Liver (tissue), 9 donors: ENCODE data around the gene RBM22. TPM values are rescaled to one million over a fixed set of nuclear protein-coding genes. Genes with fewer than 3 reads are reported as not detected.

Source experiments
- DNase-seq: peaks from one replicate; pipeline ENCODE4 v3.0.0-alpha.2; 2017; ENCODE audit warnings: low spot score
- H3K27ac ChIP-seq, 2 donors: one replicate each; pipeline ENCODE4 v1.7.0; 2013; ENCODE audit warnings: inconsistent platforms in 2 of 2, low read length in 2 of 2, control low read depth in 1 of 2, low read depth in 1 of 2, mild to moderate bottlenecking in 1 of 2
- H3K27me3 ChIP-seq, 4 donors: one replicate each; pipeline versions ENCODE4 v1.6.1 to v1.7.0; 2013; ENCODE audit warnings: low read length in 3 of 4, inconsistent platforms in 1 of 4, mild to moderate bottlenecking in 1 of 4, moderate library complexity in 1 of 4; ENCODE audit not compliant: control insufficient read depth in 4 of 4, insufficient read depth in 4 of 4
- H3K36me3 ChIP-seq, 4 donors: one replicate each; pipeline versions ENCODE4 v1.6.1 to v1.7.0; 2013; ENCODE audit warnings: low read length in 3 of 4, mild to moderate bottlenecking in 3 of 4, low read depth in 1 of 4, moderate library complexity in 1 of 4; ENCODE audit not compliant: control insufficient read depth in 4 of 4, insufficient read depth in 3 of 4
- H3K4me1 ChIP-seq, 4 donors: one replicate each; pipeline versions ENCODE4 v1.6.1 to v1.7.0; 2013; ENCODE audit warnings: low read length in 3 of 4, mild to moderate bottlenecking in 3 of 4, moderate library complexity in 1 of 4; ENCODE audit not compliant: control insufficient read depth in 4 of 4, insufficient read depth in 4 of 4
- H3K4me3 ChIP-seq, 3 donors: one replicate each; pipeline versions ENCODE4 v1.6.1 to v1.7.0; 2013; ENCODE audit warnings: low read length in 3 of 3, control low read depth in 1 of 3, low read depth in 1 of 3, mild to moderate bottlenecking in 1 of 3
- H3K9ac ChIP-seq, 2 donors: one replicate each; pipeline ENCODE4 v1.7.0; 2013; ENCODE audit warnings: low read length in 2 of 2, mild to moderate bottlenecking in 2 of 2, moderate library complexity in 2 of 2, control low read depth in 1 of 2, low read depth in 1 of 2
- H3K9me3 ChIP-seq, 4 donors: one replicate each; pipeline versions ENCODE4 v1.6.1 to v1.7.0; 2013; ENCODE audit warnings: low read length in 3 of 4; ENCODE audit not compliant: control insufficient read depth in 4 of 4
- ATF3 ChIP-seq: IDR thresholded peaks from 2 replicates; pipeline ENCODE4 v1.6.1; 2016; ENCODE audit warnings: antibody characterized with exemption
- EGR1 ChIP-seq, 2 donors: IDR thresholded peaks; 2 replicates each; pipeline ENCODE4 v1.6.1; 2016 to 2018; ENCODE audit warnings: antibody characterized with exemption in 2 of 2, low read depth in 2 of 2
- FOXA1 ChIP-seq: IDR thresholded peaks from 2 replicates; pipeline ENCODE4 v1.6.1; 2016; ENCODE audit warnings: antibody characterized with exemption
- FOXA2 ChIP-seq: IDR thresholded peaks from 2 replicates; pipeline ENCODE4 v1.6.1; 2016; ENCODE audit warnings: antibody characterized with exemption
- GABPA ChIP-seq, 2 donors: IDR thresholded peaks in 1 of 2; conservative IDR thresholded peaks in 1 of 2; 2 replicates each; pipeline ENCODE4 v1.6.1; 2016; ENCODE audit warnings: antibody characterized with exemption in 2 of 2, mild to moderate bottlenecking in 1 of 2, moderate library complexity in 1 of 2
- HNF4A ChIP-seq, 2 donors: conservative IDR thresholded peaks; 2 replicates each; pipeline ENCODE4 v1.6.1; 2016; ENCODE audit warnings: antibody characterized with exemption in 2 of 2, mild to moderate bottlenecking in 2 of 2
- HNF4G ChIP-seq: IDR thresholded peaks from 2 replicates; pipeline ENCODE4 v1.6.1; 2016; ENCODE audit warnings: antibody characterized with exemption
- JUND ChIP-seq, 2 donors: IDR thresholded peaks; 2 replicates each; pipeline ENCODE4 v1.6.1; 2016; ENCODE audit warnings: antibody characterized with exemption in 2 of 2
- RAD21 ChIP-seq, 2 donors: IDR thresholded peaks; 2 replicates each; pipeline ENCODE4 v1.6.1; 2016; ENCODE audit warnings: antibody characterized with exemption in 2 of 2, mild to moderate bottlenecking in 2 of 2
- RXRA ChIP-seq, 2 donors: IDR thresholded peaks; 2 replicates each; pipeline ENCODE4 v1.6.1; 2017 to 2018; ENCODE audit warnings: antibody characterized with exemption in 2 of 2, mild to moderate bottlenecking in 1 of 2
- SP1 ChIP-seq: IDR thresholded peaks from 2 replicates; pipeline ENCODE4 v1.6.1; 2018; ENCODE audit warnings: antibody characterized with exemption, mild to moderate bottlenecking
- TAF1 ChIP-seq: conservative IDR thresholded peaks from 2 replicates; pipeline ENCODE4 v1.6.1; 2016; ENCODE audit warnings: antibody characterized with exemption, mild to moderate bottlenecking
- YY1 ChIP-seq: IDR thresholded peaks from 2 replicates; pipeline ENCODE4 v1.6.1; 2016; ENCODE audit warnings: antibody characterized with exemption, mild to moderate bottlenecking
- WGBS: extraction: QIAGEN DNeasy Blood & Tissue Kit; methylation state at CpG from one replicate; pipeline ENCODE4 v1.1.7; 2013; 5-methylcytosine and 5-hydroxymethylcytosine counted together
- polyA plus RNA-seq, 2 donors: library from polyadenylated mRNA; stranded (reverse) in 1 of 2; unstranded in 1 of 2; fragments of 200-250 nt in 1 of 2; fragments of >200 nt in 1 of 2; fragmentation: Nextera tagmentation in 1 of 2; extraction: Ambion mirVana in 1 of 2; gene quantifications; one replicate each; pipeline versions ENCODE4 v1.2.1 to v1.2.3, GENCODE V29; 2013 to 2015
- total RNA-seq, 2 donors: library from RNA; depleted of rRNA; stranded (reverse); fragments of >200 nt; gene quantifications; one replicate each; pipeline ENCODE4 v1.2.3, GENCODE V29; 2014
- TF ChIP-seq, protein P1 (sequence below): IDR thresholded peaks from 2 replicates; pipeline ENCODE4 v1.6.1; 2016; ENCODE audit warnings: antibody characterized with exemption
- TF ChIP-seq, protein P2 (sequence below): IDR thresholded peaks from 2 replicates; pipeline ENCODE4 v1.6.1; 2016; ENCODE audit warnings: antibody characterized with exemption, mild to moderate bottlenecking
- donor health status: healthy.
- donor health status: healthy.
- donor health status: healthy.
- donor health status: healthy.
- donor health status: healthy.

RBM22 gene
- total and polyA plus RNA-seq, 4 donors, result 10.7 to 19.7 (median 12.3) TPM

GRCh38 chr5:150648294-150649107, 52.4 kb downstream of the RBM22 start:
- H3K27ac ChIP-seq, result no peak overlapping the region
- H3K36me3 ChIP-seq, result peaks cover 12 to 34% (median 20%) of the 10 kb centered on the region in 4 donors
- no peak overlapping the region for H3K4me3 ChIP-seq
- no peak for DNase-seq
- H3K4me1 ChIP-seq, result peaks cover 11 to 30% (median 22%) of the 10 kb centered on the region in 4 donors
- no peaks in the 10 kb centered on the region for H3K9me3 ChIP-seq
- TF ChIP-seq ATF3 (no peak), FOXA2 (no peak), GABPA (IDR thresholded peaks at IDR 0.05 in 1 of 2, conservative IDR thresholded peaks at IDR 0.05 in 1 of 2) (no peak), RAD21 (IDR thresholded peaks at IDR 0.05) (no peak), EGR1 (IDR thresholded peaks at IDR 0.05; ENCODE audit: low read depth in 2 of 2) (no peak), JUND (IDR thresholded peaks at IDR 0.05) (no peak), HNF4A (conservative IDR thresholded peaks at IDR 0.05) (no peak), SP1 (no peak), TAF1 (no peak), RXRA (IDR thresholded peaks at IDR 0.05) (no peak), FOXA1 (no peak), HNF4G (no peak)
- TF ChIP-seq, protein P1, sequence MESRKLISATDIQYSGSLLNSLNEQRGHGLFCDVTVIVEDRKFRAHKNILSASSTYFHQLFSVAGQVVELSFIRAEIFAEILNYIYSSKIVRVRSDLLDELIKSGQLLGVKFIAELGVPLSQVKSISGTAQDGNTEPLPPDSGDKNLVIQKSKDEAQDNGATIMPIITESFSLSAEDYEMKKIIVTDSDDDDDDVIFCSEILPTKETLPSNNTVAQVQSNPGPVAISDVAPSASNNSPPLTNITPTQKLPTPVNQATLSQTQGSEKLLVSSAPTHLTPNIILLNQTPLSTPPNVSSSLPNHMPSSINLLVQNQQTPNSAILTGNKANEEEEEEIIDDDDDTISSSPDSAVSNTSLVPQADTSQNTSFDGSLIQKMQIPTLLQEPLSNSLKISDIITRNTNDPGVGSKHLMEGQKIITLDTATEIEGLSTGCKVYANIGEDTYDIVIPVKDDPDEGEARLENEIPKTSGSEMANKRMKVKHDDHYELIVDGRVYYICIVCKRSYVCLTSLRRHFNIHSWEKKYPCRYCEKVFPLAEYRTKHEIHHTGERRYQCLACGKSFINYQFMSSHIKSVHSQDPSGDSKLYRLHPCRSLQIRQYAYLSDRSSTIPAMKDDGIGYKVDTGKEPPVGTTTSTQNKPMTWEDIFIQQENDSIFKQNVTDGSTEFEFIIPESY, result no peak
- H3K27me3 ChIP-seq, result no peaks in the 10 kb centered on the region
- H3K9ac ChIP-seq, result no peak overlapping the region
- WGBS, result 94% methylated on average over 16 of the region's 16 CpGs

- Histone ChIP-seq H3K4me1 (peaks cover 11 to 39% (median 29%) of the 10 kb centered on the region in 4 donors), H3K9ac (no peak overlapping the region), H3K27me3 (no peaks in the 10 kb centered on the region), H3K36me3 (peaks cover 11 to 30% (median 17%) of the 10 kb centered on the region in 4 donors), H3K9me3 (no peaks in the 10 kb centered on the region), H3K27ac (peak overlapping the region in 1 of 2 donors; percentile 25), H3K4me3 (no peak overlapping the region)
- no peak for DNase-seq
- TF ChIP-seq FOXA1, result no peak
- no peak for TF ChIP-seq YY1
- TF ChIP-seq, protein P2, sequence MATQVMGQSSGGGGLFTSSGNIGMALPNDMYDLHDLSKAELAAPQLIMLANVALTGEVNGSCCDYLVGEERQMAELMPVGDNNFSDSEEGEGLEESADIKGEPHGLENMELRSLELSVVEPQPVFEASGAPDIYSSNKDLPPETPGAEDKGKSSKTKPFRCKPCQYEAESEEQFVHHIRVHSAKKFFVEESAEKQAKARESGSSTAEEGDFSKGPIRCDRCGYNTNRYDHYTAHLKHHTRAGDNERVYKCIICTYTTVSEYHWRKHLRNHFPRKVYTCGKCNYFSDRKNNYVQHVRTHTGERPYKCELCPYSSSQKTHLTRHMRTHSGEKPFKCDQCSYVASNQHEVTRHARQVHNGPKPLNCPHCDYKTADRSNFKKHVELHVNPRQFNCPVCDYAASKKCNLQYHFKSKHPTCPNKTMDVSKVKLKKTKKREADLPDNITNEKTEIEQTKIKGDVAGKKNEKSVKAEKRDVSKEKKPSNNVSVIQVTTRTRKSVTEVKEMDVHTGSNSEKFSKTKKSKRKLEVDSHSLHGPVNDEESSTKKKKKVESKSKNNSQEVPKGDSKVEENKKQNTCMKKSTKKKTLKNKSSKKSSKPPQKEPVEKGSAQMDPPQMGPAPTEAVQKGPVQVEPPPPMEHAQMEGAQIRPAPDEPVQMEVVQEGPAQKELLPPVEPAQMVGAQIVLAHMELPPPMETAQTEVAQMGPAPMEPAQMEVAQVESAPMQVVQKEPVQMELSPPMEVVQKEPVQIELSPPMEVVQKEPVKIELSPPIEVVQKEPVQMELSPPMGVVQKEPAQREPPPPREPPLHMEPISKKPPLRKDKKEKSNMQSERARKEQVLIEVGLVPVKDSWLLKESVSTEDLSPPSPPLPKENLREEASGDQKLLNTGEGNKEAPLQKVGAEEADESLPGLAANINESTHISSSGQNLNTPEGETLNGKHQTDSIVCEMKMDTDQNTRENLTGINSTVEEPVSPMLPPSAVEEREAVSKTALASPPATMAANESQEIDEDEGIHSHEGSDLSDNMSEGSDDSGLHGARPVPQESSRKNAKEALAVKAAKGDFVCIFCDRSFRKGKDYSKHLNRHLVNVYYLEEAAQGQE, result no peak
- peak; percentile 10 to 33 for TF ChIP-seq RXRA (IDR thresholded peaks at IDR 0.05)
- WGBS, result 72% methylated on average over 25 of the region's 25 CpGs
Measured at GRCh38 chr5:150647275-150648251, 53.3 kb downstream of the RBM22 start.
